GM12892 (cell line): ENCODE results near the gene TADA2A.

Source experiments
- POLR2A ChIP-seq: IDR thresholded peaks from 2 replicates; pipeline ENCODE4 v1.6.1; 2011; ENCODE audit warnings: low read depth, low read length, control low read depth
- POLR2AphosphoS5 ChIP-seq: IDR thresholded peaks from 2 replicates; pipeline ENCODE4 v1.6.1; 2011; ENCODE audit warnings: low read depth, low read length, control low read depth

GRCh38 chr17:37391146-37391545 lies 15.5 kb upstream of the TADA2A start:
- TF ChIP-seq POLR2AphosphoS5 (no peak), POLR2A (no peak)
